ENCODE data around the gene UGCG. TPM values are rescaled to one million over a fixed set of nuclear protein-coding genes. Genes with fewer than 3 reads are reported as not detected.

Gene UGCG
- 10 to 100 TPM; 22.4 to 57.1 (median 55.1) TPM for total RNA-seq

GRCh38 chr9:111895996-111896941 lies at the start of gene UGCG:
Gene UGCG, plus strand, starts transcription at chr9:111896814. Its CDS starts 402 bp downstream, at chr9:111897216.
- intact Hi-C loops (cut with DNase I; ENCODE audit: low total_unique reads), result no loop called here
- H3K4me1 ChIP-seq, result no peaks in the 10 kb centered on the region
- H3K36me3 ChIP-seq, result no peaks in the 10 kb centered on the region
- peak within 1 kb of the TSS; percentile 93 to 96 for H3K27ac ChIP-seq
- H3K4me3 ChIP-seq, result peak within 1 kb of the TSS; percentile 90 to 98 (median 94)
- H3K9me3 ChIP-seq, result no peaks in the 10 kb centered on the region
- peak; percentile 81 to 83 for DNase-seq (ENCODE audit: low spot score in 2 of 2)
- no peaks in the 10 kb centered on the region for H3K27me3 ChIP-seq
- peak; percentile 89 for TF ChIP-seq POLR2A (IDR thresholded peaks at IDR 0.05)
- no peak for TF ChIP-seq CTCF (IDR thresholded peaks at IDR 0.05)
- peak; percentile 73 to 84 (median 79) for TF ChIP-seq POLR2AphosphoS5 (IDR thresholded peaks at IDR 0.05)

DNA sequence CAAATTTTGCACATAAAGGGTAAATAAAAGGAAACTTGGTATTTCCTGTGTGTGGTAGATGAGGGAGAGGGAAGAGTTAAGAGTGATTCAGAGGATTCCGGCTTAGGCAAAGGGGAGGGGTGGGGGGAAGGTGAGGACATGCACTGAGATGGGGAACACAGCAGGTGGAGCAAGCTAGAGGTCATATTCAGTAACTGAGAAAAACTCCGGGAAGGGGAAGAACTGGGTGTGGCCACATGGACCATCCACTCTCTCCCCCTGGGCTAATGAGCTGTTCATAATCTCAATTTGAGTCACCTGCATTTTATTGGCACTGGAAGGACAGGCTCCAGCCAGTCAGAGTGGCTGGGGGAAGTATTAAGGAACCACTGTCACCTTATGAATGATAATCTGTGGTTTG lies 45.1 kb upstream of the UGCG start:
- intact Hi-C loops (cut with DNase I; ENCODE audit: low total_unique reads), result no loop called here
- no peak for DNase-seq (ENCODE audit: low spot score in 2 of 2)
- Histone ChIP-seq H3K27ac (peak overlapping the region in 1 of 2 donors; percentile 29), H3K4me3 (no peak overlapping the region), H3K36me3 (no peaks in the 10 kb centered on the region), H3K27me3 (no peaks in the 10 kb centered on the region), H3K4me1 (no peaks in the 10 kb centered on the region), H3K9me3 (no peaks in the 10 kb centered on the region)
- TF ChIP-seq POLR2AphosphoS5 (IDR thresholded peaks at IDR 0.05), result no peak
- TF ChIP-seq POLR2A (IDR thresholded peaks at IDR 0.05), result no peak
- TF ChIP-seq CTCF (IDR thresholded peaks at IDR 0.05), result no peak

- no peak for DNase-seq (ENCODE audit: low spot score in 2 of 2)
- no peak for TF ChIP-seq CTCF (IDR thresholded peaks at IDR 0.05)
- TF ChIP-seq POLR2AphosphoS5 (IDR thresholded peaks at IDR 0.05), result no peak
- TF ChIP-seq POLR2A (IDR thresholded peaks at IDR 0.05), result no peak
- no peaks in the 10 kb centered on the region for H3K27me3 ChIP-seq
- peak overlapping the region in 1 of 2 donors; percentile 29 for H3K27ac ChIP-seq
- H3K36me3 ChIP-seq, result no peaks in the 10 kb centered on the region
- no peaks in the 10 kb centered on the region for H3K9me3 ChIP-seq
- H3K4me3 ChIP-seq, result no peak overlapping the region
- no peaks in the 10 kb centered on the region for H3K4me1 ChIP-seq
- intact Hi-C loops (cut with DNase I; ENCODE audit: low total_unique reads), result no loop called here
Observed at GRCh38 chr9:111852291-111852690, 44.3 kb upstream of the UGCG start.

GRCh38 chr9:111853450-111853827 lies 43.2 kb upstream of the UGCG start:
- DNase-seq (ENCODE audit: low spot score in 2 of 2), result no peak
- intact Hi-C loops (cut with DNase I; ENCODE audit: low total_unique reads), result no loop called here
- no peaks in the 10 kb centered on the region for H3K4me1 ChIP-seq
- H3K27ac ChIP-seq, result peak overlapping the region in 1 of 2 donors; percentile 20
- no peaks in the 10 kb centered on the region for H3K36me3 ChIP-seq
- H3K27me3 ChIP-seq, result no peaks in the 10 kb centered on the region
- H3K4me3 ChIP-seq, result no peak overlapping the region
- H3K9me3 ChIP-seq, result no peaks in the 10 kb centered on the region
- TF ChIP-seq CTCF (IDR thresholded peaks at IDR 0.05), result no peak
- no peak for TF ChIP-seq POLR2AphosphoS5 (IDR thresholded peaks at IDR 0.05)

- no peaks in the 10 kb centered on the region for H3K9me3 ChIP-seq
- no peak overlapping the region for H3K4me3 ChIP-seq
- H3K36me3 ChIP-seq, result no peaks in the 10 kb centered on the region
- H3K27ac ChIP-seq, result no peak overlapping the region
- TF ChIP-seq CTCF (IDR thresholded peaks at IDR 0.05) (no peak), POLR2AphosphoS5 (IDR thresholded peaks at IDR 0.05) (no peak), POLR2A (IDR thresholded peaks at IDR 0.05) (no peak)
- H3K27me3 ChIP-seq, result no peaks in the 10 kb centered on the region
- intact Hi-C loops (cut with DNase I; ENCODE audit: low total_unique reads), result no loop called here
- H3K4me1 ChIP-seq, result no peaks in the 10 kb centered on the region
- no peak for DNase-seq (ENCODE audit: low spot score in 2 of 2)
Observed at GRCh38 chr9:111854799-111855198, 41.8 kb upstream of the UGCG start.

Measured in breast epithelium (tissue), 4 donors.